ENCODE measurements around the gene TFRC.
"Not testable (repeated sequence)": the region's sequence is repeated elsewhere in the genome, so short reads cannot be mapped to it uniquely, and the experiment has no call there.

TFRC gene

GRCh38 chr3:196026059-196026458 lies 55.8 kb downstream of the TFRC start:
- H3K9me3 ChIP-seq (ENCODE audit: insufficient read depth, low read depth, low read length); H3K36me3 ChIP-seq (ENCODE audit: insufficient read depth, low read length); H3K9ac ChIP-seq (ENCODE audit: low read depth, low read length, poor library complexity, severe bottlenecking); H2AFZ ChIP-seq (ENCODE audit: low read length); H3F3A ChIP-seq (ENCODE audit: low read depth); H3K27me3 ChIP-seq (ENCODE audit: insufficient read depth, low read length, poor library complexity, severe bottlenecking); H3K79me2 ChIP-seq (ENCODE audit: insufficient read depth, low read length); H3K4me1 ChIP-seq (ENCODE audit: insufficient read depth, low read length, poor library complexity, severe bottlenecking); H3K4me3 ChIP-seq (ENCODE audit: low read length, poor library complexity, severe bottlenecking); H3K9me2 ChIP-seq (replicated peaks; ENCODE audit: low read depth, low read length); H4K20me1 ChIP-seq (ENCODE audit: insufficient read depth, low read length, poor library complexity, severe bottlenecking); H3K4me2 ChIP-seq (ENCODE audit: low read depth, low read length, poor library complexity, severe bottlenecking): not testable (repeated sequence)
- TF ChIP-seq, protein P1, sequence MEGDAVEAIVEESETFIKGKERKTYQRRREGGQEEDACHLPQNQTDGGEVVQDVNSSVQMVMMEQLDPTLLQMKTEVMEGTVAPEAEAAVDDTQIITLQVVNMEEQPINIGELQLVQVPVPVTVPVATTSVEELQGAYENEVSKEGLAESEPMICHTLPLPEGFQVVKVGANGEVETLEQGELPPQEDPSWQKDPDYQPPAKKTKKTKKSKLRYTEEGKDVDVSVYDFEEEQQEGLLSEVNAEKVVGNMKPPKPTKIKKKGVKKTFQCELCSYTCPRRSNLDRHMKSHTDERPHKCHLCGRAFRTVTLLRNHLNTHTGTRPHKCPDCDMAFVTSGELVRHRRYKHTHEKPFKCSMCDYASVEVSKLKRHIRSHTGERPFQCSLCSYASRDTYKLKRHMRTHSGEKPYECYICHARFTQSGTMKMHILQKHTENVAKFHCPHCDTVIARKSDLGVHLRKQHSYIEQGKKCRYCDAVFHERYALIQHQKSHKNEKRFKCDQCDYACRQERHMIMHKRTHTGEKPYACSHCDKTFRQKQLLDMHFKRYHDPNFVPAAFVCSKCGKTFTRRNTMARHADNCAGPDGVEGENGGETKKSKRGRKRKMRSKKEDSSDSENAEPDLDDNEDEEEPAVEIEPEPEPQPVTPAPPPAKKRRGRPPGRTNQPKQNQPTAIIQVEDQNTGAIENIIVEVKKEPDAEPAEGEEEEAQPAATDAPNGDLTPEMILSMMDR (conservative IDR thresholded peaks at IDR 0.05; ENCODE audit: low read length), result peak; percentile 45

GRCh38 chr3:196024968-196025367 lies 56.9 kb downstream of the TFRC start:
- H3K4me2 ChIP-seq (ENCODE audit: low read depth, low read length, poor library complexity, severe bottlenecking), result no peak overlapping the region
- no peaks in the 10 kb centered on the region for H3K79me2 ChIP-seq (ENCODE audit: insufficient read depth, low read length)
- no peak overlapping the region for H3K4me3 ChIP-seq (ENCODE audit: low read length, poor library complexity, severe bottlenecking)

DNA sequence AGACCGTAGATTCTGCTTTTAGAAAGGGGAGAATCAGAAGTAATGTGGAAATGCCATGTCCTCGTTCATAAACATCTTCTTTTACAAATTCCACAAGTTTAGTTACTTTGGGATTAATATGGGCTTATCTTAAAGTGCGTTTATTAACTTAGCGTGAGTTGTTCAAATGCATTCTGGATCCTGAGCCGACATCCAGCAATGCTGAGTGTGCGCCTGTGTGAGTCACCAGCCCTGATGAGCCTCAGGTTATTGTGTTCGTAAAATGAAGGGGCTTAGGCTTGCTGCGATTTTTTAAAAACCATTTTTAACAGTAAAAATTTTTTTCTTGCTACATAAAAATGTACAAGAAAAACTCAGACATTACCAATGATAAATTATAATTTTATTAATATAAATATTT lies 57.9 kb downstream of the TFRC start:
- Histone ChIP-seq H3K4me2 (ENCODE audit: low read depth, low read length, poor library complexity, severe bottlenecking) (no peak overlapping the region), H3K4me1 (ENCODE audit: insufficient read depth, low read length, poor library complexity, severe bottlenecking) (no peaks in the 10 kb centered on the region), H3K9ac (ENCODE audit: low read depth, low read length, poor library complexity, severe bottlenecking) (no peak overlapping the region), H3K9me2 (replicated peaks; ENCODE audit: low read depth, low read length) (no peaks in the 10 kb centered on the region), H3K36me3 (ENCODE audit: insufficient read depth, low read length) (no peaks in the 10 kb centered on the region), H3F3A (ENCODE audit: low read depth) (no peaks in the 10 kb centered on the region; the same call in 1 of the 2 replicates), H3K27me3 (ENCODE audit: insufficient read depth, low read length, poor library complexity, severe bottlenecking) (no peaks in the 10 kb centered on the region), H2AFZ (ENCODE audit: low read length) (no peak overlapping the region), H3K4me3 (ENCODE audit: low read length, poor library complexity, severe bottlenecking) (no peak overlapping the region), H3K79me2 (ENCODE audit: insufficient read depth, low read length) (no peaks in the 10 kb centered on the region), H3K9me3 (ENCODE audit: insufficient read depth, low read depth, low read length) (no peaks in the 10 kb centered on the region), H4K20me1 (ENCODE audit: insufficient read depth, low read length, poor library complexity, severe bottlenecking) (no peaks in the 10 kb centered on the region)
- TF ChIP-seq, protein P1 (conservative IDR thresholded peaks at IDR 0.05; ENCODE audit: low read length), result no peak
- TF ChIP-seq EZH2phosphoT487 (IDR thresholded peaks at IDR 0.05; ENCODE audit: borderline replicate concordance), result no peak

More at GRCh38 chr3:196024968-196025367, 56.9 kb downstream of the TFRC start:
- H3K9ac ChIP-seq (ENCODE audit: low read depth, low read length, poor library complexity, severe bottlenecking), result no peak overlapping the region
- H3K36me3 ChIP-seq (ENCODE audit: insufficient read depth, low read length), result no peaks in the 10 kb centered on the region
- no peaks in the 10 kb centered on the region for H4K20me1 ChIP-seq (ENCODE audit: insufficient read depth, low read length, poor library complexity, severe bottlenecking)
- H3K9me2 ChIP-seq (replicated peaks; ENCODE audit: low read depth, low read length), result no peaks in the 10 kb centered on the region
- H3K9me3 ChIP-seq (ENCODE audit: insufficient read depth, low read depth, low read length), result no peaks in the 10 kb centered on the region
- no peaks in the 10 kb centered on the region for H3K27me3 ChIP-seq (ENCODE audit: insufficient read depth, low read length, poor library complexity, severe bottlenecking)
- H2AFZ ChIP-seq (ENCODE audit: low read length), result no peak overlapping the region
- no peaks in the 10 kb centered on the region for H3K4me1 ChIP-seq (ENCODE audit: insufficient read depth, low read length, poor library complexity, severe bottlenecking)
- H3F3A ChIP-seq (ENCODE audit: low read depth), result no peaks in the 10 kb centered on the region
- TF ChIP-seq, protein P1 (conservative IDR thresholded peaks at IDR 0.05; ENCODE audit: low read length), result no peak
- no peak for TF ChIP-seq EZH2phosphoT487 (IDR thresholded peaks at IDR 0.05; ENCODE audit: borderline replicate concordance)

GRCh38 chr3:196022499-196022878 lies 59.4 kb downstream of the TFRC start:
- H3K27me3 ChIP-seq (ENCODE audit: insufficient read depth, low read length, poor library complexity, severe bottlenecking); H3K9me3 ChIP-seq (ENCODE audit: insufficient read depth, low read depth, low read length); H3K4me2 ChIP-seq (ENCODE audit: low read depth, low read length, poor library complexity, severe bottlenecking); H2AFZ ChIP-seq (ENCODE audit: low read length); H3K79me2 ChIP-seq (ENCODE audit: insufficient read depth, low read length); H4K20me1 ChIP-seq (ENCODE audit: insufficient read depth, low read length, poor library complexity, severe bottlenecking); H3K4me1 ChIP-seq (ENCODE audit: insufficient read depth, low read length, poor library complexity, severe bottlenecking); H3K9ac ChIP-seq (ENCODE audit: low read depth, low read length, poor library complexity, severe bottlenecking); H3K4me3 ChIP-seq (ENCODE audit: low read length, poor library complexity, severe bottlenecking); H3K36me3 ChIP-seq (ENCODE audit: insufficient read depth, low read length); H3K9me2 ChIP-seq (replicated peaks; ENCODE audit: low read depth, low read length); H3F3A ChIP-seq (ENCODE audit: low read depth): not testable (repeated sequence)
